ENCODE results near the gene LRCH2.

DNA sequence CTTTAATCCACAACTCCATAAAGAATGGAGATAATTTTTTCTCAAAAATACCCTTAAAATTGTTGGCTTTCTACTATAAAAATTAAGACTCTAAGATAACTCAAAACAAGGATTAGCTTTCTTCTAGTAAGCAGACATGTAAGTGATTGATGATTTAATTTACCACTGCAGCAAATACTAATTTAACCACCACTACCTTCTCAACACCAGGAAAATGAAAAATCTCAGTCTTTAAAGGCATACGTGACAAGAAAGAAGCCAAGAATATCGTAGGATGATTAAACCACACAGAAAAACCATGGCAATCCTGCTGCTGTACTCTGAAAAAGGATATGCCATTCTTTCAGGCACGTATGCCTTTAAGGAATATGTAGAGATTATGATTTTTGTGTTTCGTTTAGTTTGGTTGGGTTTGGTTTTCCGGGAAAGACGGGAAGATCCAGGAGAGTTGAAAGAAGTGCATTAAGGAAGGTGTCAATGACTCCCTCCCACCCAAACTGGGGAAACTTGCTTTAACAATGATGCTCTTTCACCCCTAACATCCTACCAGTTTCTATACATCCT lies 881 bp downstream of the LRCH2 start:
- TF ChIP-seq, protein P1, sequence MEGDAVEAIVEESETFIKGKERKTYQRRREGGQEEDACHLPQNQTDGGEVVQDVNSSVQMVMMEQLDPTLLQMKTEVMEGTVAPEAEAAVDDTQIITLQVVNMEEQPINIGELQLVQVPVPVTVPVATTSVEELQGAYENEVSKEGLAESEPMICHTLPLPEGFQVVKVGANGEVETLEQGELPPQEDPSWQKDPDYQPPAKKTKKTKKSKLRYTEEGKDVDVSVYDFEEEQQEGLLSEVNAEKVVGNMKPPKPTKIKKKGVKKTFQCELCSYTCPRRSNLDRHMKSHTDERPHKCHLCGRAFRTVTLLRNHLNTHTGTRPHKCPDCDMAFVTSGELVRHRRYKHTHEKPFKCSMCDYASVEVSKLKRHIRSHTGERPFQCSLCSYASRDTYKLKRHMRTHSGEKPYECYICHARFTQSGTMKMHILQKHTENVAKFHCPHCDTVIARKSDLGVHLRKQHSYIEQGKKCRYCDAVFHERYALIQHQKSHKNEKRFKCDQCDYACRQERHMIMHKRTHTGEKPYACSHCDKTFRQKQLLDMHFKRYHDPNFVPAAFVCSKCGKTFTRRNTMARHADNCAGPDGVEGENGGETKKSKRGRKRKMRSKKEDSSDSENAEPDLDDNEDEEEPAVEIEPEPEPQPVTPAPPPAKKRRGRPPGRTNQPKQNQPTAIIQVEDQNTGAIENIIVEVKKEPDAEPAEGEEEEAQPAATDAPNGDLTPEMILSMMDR (conservative IDR thresholded peaks at IDR 0.05; ENCODE audit: low read depth, low read length): no peak
- TF ChIP-seq EZH2 (IDR thresholded peaks at IDR 0.05; ENCODE audit: low read length, unreplicated experiment) (no peak), EZH2phosphoT487 (IDR thresholded peaks at IDR 0.05; ENCODE audit: borderline replicate concordance, low read length) (no peak)
